ENCODE measurements around the gene MEGF11.

GRCh38 chr15:65956899-65957298, 296.7 kb downstream of the MEGF11 start:
- TF ChIP-seq POLR2A (IDR thresholded peaks at IDR 0.05; ENCODE audit: low read length) (no peak), MYC (IDR thresholded peaks at IDR 0.05; ENCODE audit: borderline replicate concordance, low read length) (no peak), POLR2AphosphoS2 (conservative IDR thresholded peaks at IDR 0.05; ENCODE audit: low read length) (no peak), CTCF (IDR thresholded peaks at IDR 0.05) (no peak), PHF8 (IDR thresholded peaks at IDR 0.05; ENCODE audit: borderline replicate concordance, low read depth) (no peak), HMGXB4 (CRISPR knock-in tag; IDR thresholded peaks at IDR 0.05; ENCODE audit: borderline replicate concordance) (no peak), MAFK (IDR thresholded peaks at IDR 0.05; ENCODE audit: partially characterized antibody) (no peak), EP300 (IDR thresholded peaks at IDR 0.05) (no peak), KDM1A (IDR thresholded peaks at IDR 0.05; ENCODE audit: low read depth) (no peak), MAZ (IDR thresholded peaks at IDR 0.05; ENCODE audit: borderline replicate concordance, low read depth, low read length) (no peak)
